Superior temporal gyrus (tissue), 1 donor: ENCODE results near the gene OR1L1.

ENCODE experiments used
- DNase-seq: peaks from one replicate; pipeline ENCODE4 v3.0.0-alpha.2; 2016; ENCODE audit errors: extremely low spot score

Gene OR1L1, protein sequence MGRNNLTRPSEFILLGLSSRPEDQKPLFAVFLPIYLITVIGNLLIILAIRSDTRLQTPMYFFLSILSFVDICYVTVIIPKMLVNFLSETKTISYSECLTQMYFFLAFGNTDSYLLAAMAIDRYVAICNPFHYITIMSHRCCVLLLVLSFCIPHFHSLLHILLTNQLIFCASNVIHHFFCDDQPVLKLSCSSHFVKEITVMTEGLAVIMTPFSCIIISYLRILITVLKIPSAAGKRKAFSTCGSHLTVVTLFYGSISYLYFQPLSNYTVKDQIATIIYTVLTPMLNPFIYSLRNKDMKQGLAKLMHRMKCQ

DNA sequence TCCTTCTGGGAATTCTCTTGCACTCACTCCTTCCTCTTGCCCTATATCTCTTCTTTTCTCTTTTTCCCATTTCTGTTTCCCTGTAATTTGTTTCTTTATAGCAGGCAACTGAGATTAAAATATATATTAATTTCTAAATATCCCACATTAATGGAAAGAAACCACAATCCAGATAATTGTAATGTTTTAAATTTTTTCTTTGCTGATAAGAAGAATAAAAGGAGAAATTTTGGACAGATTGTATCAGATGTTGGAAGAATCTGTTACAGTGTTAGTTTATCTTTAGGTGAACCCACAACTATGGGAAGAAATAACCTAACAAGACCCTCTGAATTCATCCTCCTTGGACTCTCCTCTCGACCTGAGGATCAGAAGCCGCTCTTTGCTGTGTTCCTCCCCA is at the start of gene OR1L1:
TSS of gene OR1L1 (plus strand) at position 301 of the 400 bp plus-strand sequence. CDS start at position 301, 0 bp downstream.
- no peak for DNase-seq

DNA sequence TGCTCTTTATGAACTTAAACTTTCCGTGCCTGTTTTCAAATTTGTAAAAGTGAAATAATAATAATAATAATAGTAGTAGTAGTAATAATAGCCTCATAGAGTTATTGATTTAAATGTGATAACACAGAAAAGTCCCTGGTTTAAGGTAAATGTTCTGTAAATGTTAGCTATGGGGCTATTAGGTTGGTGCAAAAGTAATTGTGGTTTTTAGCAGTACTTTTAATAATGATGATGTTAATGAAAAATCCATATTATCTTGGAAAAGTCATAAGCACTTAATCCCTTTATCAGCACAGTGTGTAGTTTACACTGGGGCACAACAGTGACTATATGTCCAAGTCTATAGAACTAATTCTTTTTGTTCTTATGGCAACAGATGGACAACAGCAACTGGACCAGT is 47.2 kb upstream of the OR1L1 start, which contains the start of gene OR1Q1:
TSS of gene OR1Q1 (plus strand) at position 377 of the 400 bp plus-strand sequence. CDS start at position 377, 0 bp downstream.
- no peak for DNase-seq

DNA sequence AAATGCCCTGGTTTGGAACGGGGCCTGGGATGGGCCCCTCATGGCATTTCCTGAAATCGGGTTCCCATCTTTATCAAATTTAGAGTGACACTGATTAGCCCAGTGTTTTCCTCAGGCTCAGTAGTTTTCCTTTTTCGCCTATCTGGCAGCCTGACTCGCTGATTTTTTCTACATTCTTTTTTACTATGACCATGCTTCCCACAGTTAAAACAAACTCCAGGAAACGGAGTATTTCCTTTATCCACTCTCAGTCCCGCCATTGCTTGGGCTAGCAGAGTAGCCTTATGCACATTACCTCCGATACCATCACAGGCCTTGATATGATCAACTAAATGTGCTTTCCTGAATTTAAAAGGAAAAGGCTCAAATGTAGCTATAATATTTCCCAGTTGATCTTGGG is 41.5 kb upstream of the OR1L1 start:
- no peak for DNase-seq

DNA sequence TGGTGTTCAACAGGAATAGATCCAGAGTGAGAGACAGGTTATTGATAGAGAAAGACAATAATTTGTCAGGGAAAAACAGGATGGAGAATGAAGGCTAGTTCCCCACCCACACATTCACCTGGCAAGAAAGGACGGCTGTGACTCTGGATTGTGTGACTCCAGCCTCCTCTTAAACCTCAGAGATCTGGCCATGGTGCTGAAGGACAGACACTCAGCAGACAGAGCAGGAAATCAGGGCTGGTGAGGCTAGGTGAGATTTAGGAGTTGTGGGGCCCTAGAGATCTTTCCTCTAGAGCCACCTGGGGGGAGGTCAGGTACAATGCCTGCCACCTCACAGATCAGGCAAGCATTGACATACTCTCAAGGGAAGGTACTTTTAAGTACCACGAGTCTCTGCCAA is 19.3 kb upstream of the OR1L1 start:
- DNase-seq = no peak

DNA sequence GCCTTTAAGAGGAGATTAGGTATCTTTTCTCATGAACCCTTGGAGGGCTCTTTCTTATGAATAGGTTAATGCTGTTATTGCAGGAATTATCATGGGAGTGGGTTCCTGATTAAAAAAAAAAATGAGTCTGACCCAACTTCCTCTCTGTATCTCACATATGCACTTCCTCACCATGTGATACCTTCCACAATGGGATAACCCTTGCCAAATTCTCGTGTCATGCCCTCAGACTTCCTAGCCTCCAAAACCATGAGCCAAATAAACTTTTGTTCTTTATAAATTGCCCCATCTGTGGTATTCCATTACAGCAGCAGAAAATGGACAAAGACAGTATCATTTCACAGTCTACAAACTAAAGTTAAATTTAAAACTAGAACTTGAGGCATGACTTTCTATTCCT is 5.1 kb upstream of the OR1L1 start:
- no peak for DNase-seq

DNA sequence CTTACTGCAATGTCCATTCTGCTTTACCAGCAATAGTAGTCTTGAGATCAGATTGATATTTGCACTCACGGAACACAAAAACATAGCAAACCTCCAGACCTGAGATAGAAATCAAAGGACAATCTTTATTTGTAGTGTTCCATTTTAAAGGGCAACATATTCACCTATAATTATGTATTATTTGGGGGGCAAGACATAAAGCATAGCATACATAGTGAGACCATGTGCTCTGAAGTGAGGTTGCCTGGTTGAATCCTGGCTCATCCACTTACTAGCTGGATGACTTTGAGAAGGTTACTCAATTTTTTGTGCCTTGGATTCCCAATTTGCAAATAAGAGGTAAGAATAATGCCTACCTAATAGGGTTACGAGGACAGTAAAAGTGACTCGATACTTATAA is 4.0 kb upstream of the OR1L1 start, which contains the start of gene OR1B1:
TSS of gene OR1B1 (minus strand) at position 101 of the 400 bp plus-strand sequence.
- no peak for DNase-seq

DNA sequence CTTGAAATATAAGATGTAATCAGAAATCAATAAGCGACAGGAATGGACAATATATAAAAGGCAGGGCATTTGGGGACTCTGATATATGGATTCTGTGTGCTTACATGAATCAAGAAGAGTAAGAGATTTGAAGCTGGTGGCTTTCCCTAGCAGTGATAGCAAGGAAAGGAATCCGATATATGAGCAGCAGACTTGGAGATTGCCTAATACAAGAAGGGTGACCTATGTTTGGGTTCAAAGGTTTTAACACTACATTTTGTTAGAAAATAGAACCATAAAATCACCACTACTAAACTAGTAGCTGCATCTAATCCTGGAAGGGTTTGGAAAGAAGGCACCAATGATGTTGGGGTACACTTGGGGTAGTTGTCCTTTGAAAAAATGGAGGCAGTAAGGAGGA is 11.0 kb downstream of the OR1L1 start:
- no peak for DNase-seq

DNA sequence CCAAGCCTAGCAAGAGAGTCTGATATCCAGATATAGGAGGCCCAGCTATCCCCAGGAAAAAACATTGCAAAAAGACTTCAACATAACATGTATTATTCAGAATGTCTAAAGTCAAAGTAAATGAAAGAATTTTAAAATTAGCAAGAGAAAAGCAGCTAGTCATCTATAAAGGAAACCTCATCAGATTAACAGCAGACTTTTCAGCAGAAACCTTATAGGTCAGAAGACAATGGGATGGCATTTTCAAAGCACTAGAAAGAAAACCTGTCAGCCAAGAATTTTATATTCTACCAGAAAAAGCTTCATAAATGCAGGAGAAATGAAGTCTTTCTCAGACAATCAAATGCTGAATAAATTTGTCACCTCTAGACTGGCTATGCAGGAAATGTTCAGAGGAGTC is 23.3 kb downstream of the OR1L1 start:
- no peak for DNase-seq

DNA sequence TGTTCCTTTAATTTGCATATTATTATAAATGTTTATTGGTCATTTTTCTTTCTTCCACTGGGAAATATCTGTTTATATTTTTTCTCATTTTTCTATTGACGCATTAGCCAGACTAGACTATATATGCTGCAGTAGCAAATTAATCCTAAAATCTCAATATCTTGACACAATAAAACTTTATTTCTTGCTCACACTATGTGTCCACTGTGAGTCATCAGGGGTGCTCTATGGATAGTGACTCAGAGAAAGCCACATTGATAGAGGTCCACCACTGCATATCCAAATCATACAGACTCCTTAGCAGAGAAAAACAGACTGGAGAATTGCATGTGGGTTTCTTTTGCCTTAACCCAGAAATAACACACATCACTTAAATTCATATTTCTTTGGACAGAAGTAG is 34.2 kb downstream of the OR1L1 start:
- no peak for DNase-seq
